HL-60 (cell line): ENCODE results near the gene TRPM6.

ENCODE experiments used
- CTCF ChIP-seq: IDR thresholded peaks from one replicate; pipeline ENCODE4 v1.5.1; 2011; ENCODE audit warnings: low read length, control low read depth, inconsistent platforms; ENCODE audit not compliant: insufficient read depth
- POLR2AphosphoS5 ChIP-seq: IDR thresholded peaks from 2 replicates; pipeline ENCODE4 v1.6.1; 2012; ENCODE audit warnings: low read depth

GRCh38 chr9:74719306-74719705, 168.4 kb downstream of the TRPM6 start:
- TF ChIP-seq CTCF: no peak
- no peak for TF ChIP-seq POLR2AphosphoS5
